IMR-90 (cell line): ENCODE data around the gene TAPBP. TPM values are rescaled to one million over a fixed set of nuclear protein-coding genes. Genes with fewer than 3 reads are reported as not detected.
"Not testable (repeated sequence)": the region's sequence is repeated elsewhere in the genome, so short reads cannot be mapped to it uniquely, and the experiment has no call there.

ENCODE experiments used
- ATAC-seq: fragments of 200-7000 bp; cut with Tn5 transposase; 2 replicates; pipeline ENCODE4 v1.9.1; 2020; ENCODE audit warnings: low read depth, mild to moderate bottlenecking, moderate library complexity
- BruUV-seq: library from RNA; stranded (reverse); fragments of 400-500 nt; replicated peaks from 2 replicates; lab custom pipeline; 2021; lab: Mats Ljungman, UMichigan
- CTCF ChIA-PET: fragments of 300-600 bp; formaldehyde crosslinking; extraction: SDS; loops from one replicate; lab custom pipeline; 2021; ENCODE audit warnings: antibody characterized with exemption; lab: Yijun Ruan, JAX
- POLR2A ChIA-PET: fragments of 300-600 bp; sonication (Branson Sonifier 250); formaldehyde crosslinking; loops from one replicate; lab custom pipeline; 2022; ENCODE audit warnings: antibody characterized with exemption; ENCODE audit not compliant: unreplicated experiment; lab: Charles Lee
- DNase-seq: peaks from one replicate; pipeline ENCODE4 v3.0.0; 2013
- H2AFZ ChIP-seq: replicated peaks from 2 replicates; pipeline ENCODE3; 2013; ENCODE audit warnings: low read length, mild to moderate bottlenecking; ENCODE audit not compliant: poor library complexity
- H2AK5ac ChIP-seq: 2 replicates; pipeline ENCODE4 v1.6.1; 2013; ENCODE audit warnings: low read depth, low read length, inconsistent platforms
- H2AK9ac ChIP-seq: replicated peaks from 2 replicates; pipeline ENCODE3; 2013; ENCODE audit warnings: mild to moderate bottlenecking, low read depth, low read length, moderate library complexity; ENCODE audit not compliant: poor library complexity
- H2BK120ac ChIP-seq: 2 replicates; pipeline ENCODE4 v1.6.1; 2013; ENCODE audit warnings: low read depth, low read length, inconsistent platforms
- H2BK15ac ChIP-seq: 3 replicates; pipeline ENCODE4 v1.6.1; 2013; ENCODE audit warnings: low read depth, low read length, inconsistent platforms
- H2BK20ac ChIP-seq: 2 replicates; pipeline ENCODE4 v1.6.1; 2013; ENCODE audit warnings: low read depth, mild to moderate bottlenecking, inconsistent platforms, low read length, moderate library complexity
- H2BK5ac ChIP-seq: 2 replicates; pipeline ENCODE4 v1.6.1; 2013; ENCODE audit warnings: mild to moderate bottlenecking, low read depth, low read length, inconsistent platforms; ENCODE audit not compliant: poor library complexity, severe bottlenecking
- H3K14ac ChIP-seq: replicated peaks from 2 replicates; pipeline ENCODE4 v1.6.1; 2013; ENCODE audit warnings: low read depth, low read length, inconsistent platforms
- H3K18ac ChIP-seq: 2 replicates; pipeline ENCODE4 v1.6.1; 2013; ENCODE audit warnings: low read depth, low read length, control low read depth
- H3K23ac ChIP-seq: 2 replicates; pipeline ENCODE4 v1.6.1; 2013; ENCODE audit warnings: low read depth, low read length, inconsistent platforms
- H3K27ac ChIP-seq: 2 replicates; pipeline ENCODE4 v1.5.1; 2013; ENCODE audit warnings: mild to moderate bottlenecking, control low read depth, low read length; ENCODE audit not compliant: insufficient read depth
- H3K27me3 ChIP-seq: 2 replicates; pipeline ENCODE4 v1.6.1; 2013; ENCODE audit warnings: low read length; ENCODE audit not compliant: control insufficient read depth, insufficient read depth
- H3K36me3 ChIP-seq: 2 replicates; pipeline ENCODE4 v1.6.1; 2013; ENCODE audit warnings: low read length, mixed read lengths; ENCODE audit not compliant: control insufficient read depth, insufficient read depth
- H3K4ac ChIP-seq: 2 replicates; pipeline ENCODE4 v1.6.1; 2013; ENCODE audit warnings: low read depth, low read length, inconsistent platforms
- H3K4me1 ChIP-seq: 2 replicates; pipeline ENCODE4 v1.6.1; 2013; ENCODE audit warnings: low read length, mixed read lengths; ENCODE audit not compliant: control insufficient read depth, insufficient read depth
- H3K4me2 ChIP-seq: 2 replicates; pipeline ENCODE4 v1.6.1; 2013; ENCODE audit warnings: low read depth, mild to moderate bottlenecking, control low read depth, low read length, moderate library complexity
- H3K4me3 ChIP-seq: 2 replicates; pipeline ENCODE4 v1.5.1; 2013; ENCODE audit warnings: low read depth, mild to moderate bottlenecking, control low read depth, low read length, moderate library complexity; ENCODE audit not compliant: insufficient read depth
- H3K56ac ChIP-seq: 2 replicates; pipeline ENCODE4 v1.6.1; 2013; ENCODE audit warnings: low read length, inconsistent platforms; ENCODE audit not compliant: insufficient read depth; ENCODE audit errors: extremely low read depth
- H3K79me1 ChIP-seq, 2 experiments: 2 replicates each; pipeline ENCODE4 v1.6.1; 2013; ENCODE audit warnings: low read length in 2 of 2, inconsistent platforms in 1 of 2, low read depth in 1 of 2
- H3K9ac ChIP-seq: 2 replicates; pipeline ENCODE4 v1.6.1; 2013; ENCODE audit warnings: low read depth, low read length, control low read depth
- H3K9me1 ChIP-seq: 2 replicates; pipeline ENCODE4 v1.6.1; 2013; ENCODE audit warnings: low read length, inconsistent platforms; ENCODE audit not compliant: insufficient read depth
- H3K9me3 ChIP-seq: 2 replicates; pipeline ENCODE4 v1.6.1; 2013; ENCODE audit warnings: low read length; ENCODE audit not compliant: control insufficient read depth, insufficient read depth
- H4K20me1 ChIP-seq: 2 replicates; pipeline ENCODE4 v1.6.1; 2013; ENCODE audit warnings: low read length, inconsistent platforms; ENCODE audit not compliant: insufficient read depth
- H4K5ac ChIP-seq: 2 replicates; pipeline ENCODE4 v1.6.1; 2013; ENCODE audit warnings: mild to moderate bottlenecking, low read depth, low read length, control low read depth
- H4K8ac ChIP-seq, 2 experiments: 2 replicates each; pipeline ENCODE4 v1.6.1; 2013; ENCODE audit warnings: low read depth in 2 of 2, low read length in 2 of 2, control low read depth in 1 of 2, inconsistent platforms in 1 of 2
- H4K91ac ChIP-seq: 2 replicates; pipeline ENCODE4 v1.6.1; 2013; ENCODE audit warnings: low read depth, low read length, inconsistent platforms; ENCODE audit not compliant: insufficient read depth
- CEBPB ChIP-seq: IDR thresholded peaks from 2 replicates; pipeline ENCODE4 v1.6.1; 2012; ENCODE audit warnings: low read depth, low read length, improper control_type of control experiment
- FOS ChIP-seq: fragments of 150-350 bp; IDR thresholded peaks from 2 replicates; pipeline ENCODE4 v1.6.1; 2016; ENCODE audit warnings: low read depth, low read length
- WGBS, 2 experiments: methylation state at CpG; one replicate each; pipeline versions ENCODE4 v1.1.5 to v1.1.7; 2013; ENCODE audit warnings: missing lambda C conversion rate in 2 of 2; ENCODE audit not compliant: insufficient read length in 1 of 2; ENCODE audit errors: extremely low coverage in 2 of 2; 5-methylcytosine and 5-hydroxymethylcytosine counted together
- dilution Hi-C: fragments of 300-500 bp; cut with HindIII; formaldehyde crosslinking; loops from one replicate; pipeline ENCODE4 v1.14.3; 2018; ENCODE audit warnings: low sequenced_read_pairs; ENCODE audit not compliant: unreplicated experiment
- in situ Hi-C: fragments of 300-500 bp; cut with MboI; formaldehyde crosslinking; loops from 3 replicates; pipeline ENCODE4 v1.14.3; 2019; ENCODE audit warnings: low sequenced_read_pairs, inconsistent platforms, mixed read lengths
- intact Hi-C: fragments of 100-400 bp; cut with micrococcal nuclease; formaldehyde crosslinking; loops from 2 replicates; pipeline ENCODE4 v1.10.0; 2022
- polyA plus RNA-seq, 3 experiments: library from polyadenylated mRNA; depleted of rRNA; stranded (reverse); fragments of >200 nt; gene quantifications; 2 replicates each; pipeline ENCODE4 v1.2.3, GENCODE V29; 2012; ENCODE audit warnings: low replicate concordance in 1 of 3
- total RNA-seq: library from RNA; depleted of rRNA; stranded (reverse); fragments of >200 nt; gene quantifications from 2 replicates; pipeline ENCODE4 v1.2.3, GENCODE V29; 2012

The TAPBP gene
- total and polyA plus RNA-seq, 2 of the 4 experiments (the other 2 are of a cell fraction): 13.1 to 63.3 TPM

- H3K23ac ChIP-seq, dilution Hi-C loops, H3K4me1 ChIP-seq, H3K79me1 ChIP-seq, H3K4me2 ChIP-seq, H3K9me1 ChIP-seq, H3K27me3 ChIP-seq, H4K20me1 ChIP-seq, H2BK5ac ChIP-seq, H3K56ac ChIP-seq, H2AK5ac ChIP-seq, intact Hi-C loops, H3K9me3 ChIP-seq, H3K4ac ChIP-seq, in situ Hi-C loops, H3K18ac ChIP-seq, H4K91ac ChIP-seq, CTCF ChIA-PET, H2BK20ac ChIP-seq, H3K27ac ChIP-seq, H3K14ac ChIP-seq, H3K36me3 ChIP-seq, H2AK9ac ChIP-seq, H3K9ac ChIP-seq, BruUV-seq, POLR2A ChIA-PET, H3K4me3 ChIP-seq, H4K8ac ChIP-seq, H2BK120ac ChIP-seq, H4K5ac ChIP-seq, H2AFZ ChIP-seq, H2BK15ac ChIP-seq: not testable (repeated sequence)
- ATAC-seq: peak; percentile 61
- DNase-seq: peak; percentile 58
- TF ChIP-seq CEBPB: peak; percentile 41; the same call in 1 of the 2 replicates
- peak; percentile 56 for TF ChIP-seq FOS
- WGBS, 2 experiments: 51% methylated on average over 4 of the region's 5 CpGs; no CpG with 5 or more reads in 1 of the 2 experiments
Observed at GRCh38 chr6:33346972-33347371, 33.1 kb upstream of the TAPBP start.
